Body of pancreas (tissue), 4 donors: ENCODE results near the gene UBASH3A.

Source experiments
- CTCF ChIP-seq, 7 experiments: fragments of 450-650 bp in 4 of 7; fragments of 200-600 bp in 3 of 7; sonication (generic) in 3 of 7; IDR thresholded peaks; one replicate each; pipeline ENCODE4 v1.5.1; 2016 to 2019; ENCODE audit warnings: antibody characterized with exemption in 7 of 7
- POLR2A ChIP-seq, 3 donors: fragments of 450-650 bp; IDR thresholded peaks; one replicate each; pipeline ENCODE4 v1.6.1; 2016; ENCODE audit warnings: antibody characterized with exemption in 3 of 3, mild to moderate bottlenecking in 2 of 3

- TF ChIP-seq CTCF (IDR thresholded peaks at IDR 0.05), result no peak
- peak in 1 of 3 donors; percentile 17 for TF ChIP-seq POLR2A (IDR thresholded peaks at IDR 0.05)
These were observed 7.6 kb upstream of the UBASH3A start, which contains the start of gene TMPRSS3 for GRCh38 chr21:42395905-42396651.
